Stimulated activated CD4-positive, alpha-beta T cell treated with anti-CD3 and anti-CD28 coated beads, Interleukin-12 subunit alpha, Interleukin-12 subunit beta, amount 100 ng/mL, for 48 hours (primary cell): ENCODE measurements around the gene NBPF3.
"Not testable (repeated sequence)": the region's sequence is repeated elsewhere in the genome, so short reads cannot be mapped to it uniquely, and the experiment has no call there.

Source experiments
- DNase-seq, 3 donors: peaks; one replicate each; pipeline ENCODE4 v3.0.0-alpha.2; 2020; ENCODE audit warnings: low read depth in 2 of 3, low spot score in 1 of 3

The NBPF3 gene

GRCh38 chr1:21437341-21437640 is 2.6 kb upstream of the NBPF3 start:
- no peak for DNase-seq

GRCh38 chr1:21438646-21439312 is 1.2 kb upstream of the NBPF3 start:
- DNase-seq = not testable (repeated sequence)

- no peak for DNase-seq
Measured at GRCh38 chr1:21439345-21439720, 604 bp upstream of the NBPF3 start.

- DNase-seq = peak in 2 of 3 donors; percentile 8 to 21
Measured at GRCh38 chr1:21440630-21441125, 741 bp downstream of the NBPF3 start.

- DNase-seq = not testable (repeated sequence)
Measured at GRCh38 chr1:21446647-21447046, 6.7 kb downstream of the NBPF3 start.

- DNase-seq = no peak
Measured at GRCh38 chr1:21447311-21447710, 7.4 kb downstream of the NBPF3 start.

- no peak for DNase-seq
Measured at GRCh38 chr1:21449906-21450305, 10.0 kb downstream of the NBPF3 start.

GRCh38 chr1:21451212-21451611 is 11.3 kb downstream of the NBPF3 start:
- no peak for DNase-seq

GRCh38 chr1:21451981-21452411 is 12.1 kb downstream of the NBPF3 start:
- no peak for DNase-seq

GRCh38 chr1:21453964-21454614 is 14.2 kb downstream of the NBPF3 start:
- not testable (repeated sequence) for DNase-seq

- DNase-seq = not testable (repeated sequence)
Measured at GRCh38 chr1:21454904-21455303, 15.0 kb downstream of the NBPF3 start.

- DNase-seq = no peak
Measured at GRCh38 chr1:21457654-21458053, 17.7 kb downstream of the NBPF3 start.

GRCh38 chr1:21465127-21465526 is 25.2 kb downstream of the NBPF3 start:
- not testable (repeated sequence) for DNase-seq

- not testable (repeated sequence) for DNase-seq
Measured at GRCh38 chr1:21467946-21468345, 28.0 kb downstream of the NBPF3 start.

GRCh38 chr1:21468599-21468998 is 28.7 kb downstream of the NBPF3 start:
- DNase-seq = peak; percentile 9 to 14 (median 9)

- DNase-seq = no peak
Measured at GRCh38 chr1:21469581-21469980, 29.6 kb downstream of the NBPF3 start.

- no peak for DNase-seq
Measured at GRCh38 chr1:21472861-21473260, 32.9 kb downstream of the NBPF3 start.

- no peak for DNase-seq
Measured at GRCh38 chr1:21478356-21478755, 38.4 kb downstream of the NBPF3 start.

- DNase-seq = not testable (repeated sequence)
Measured at GRCh38 chr1:21483881-21484280, 43.9 kb downstream of the NBPF3 start.

- no peak for DNase-seq
Measured at GRCh38 chr1:21489146-21489545, 49.2 kb downstream of the NBPF3 start.

GRCh38 chr1:21490774-21491487 is 51.0 kb downstream of the NBPF3 start:
- DNase-seq = peak; percentile 10 to 19 (median 13)
